Motor neuron (in vitro differentiated cells): Measurements from ENCODE around the gene ZFP14. TPM values are rescaled to one million over a fixed set of nuclear protein-coding genes. Genes with fewer than 3 reads are reported as not detected.

Source experiments
- ATAC-seq, 8 experiments: fragments of 200-7000 bp; cut with Tn5 transposase; replicated peaks in 6 of 8; 2 replicates each; pipeline ENCODE4 v1.8.0; 2021; ENCODE audit warnings: mild to moderate bottlenecking in 8 of 8, moderate library complexity in 8 of 8
- H3K27ac ChIP-seq, 2 donors: fragments of 250-450 bp; sonication (Bioruptor Pico); 2 replicates each; pipeline ENCODE4 v1.9.0; 2021; ENCODE audit warnings: antibody characterized with exemption in 2 of 2, mild to moderate bottlenecking in 2 of 2, moderate library complexity in 1 of 2
- H3K4me1 ChIP-seq, 2 donors: fragments of 250-450 bp; sonication (Bioruptor Pico); replicated peaks in 1 of 2; 2 replicates each; pipeline ENCODE4 v1.6.1; 2021; ENCODE audit warnings: antibody characterized with exemption in 2 of 2, mild to moderate bottlenecking in 2 of 2, moderate library complexity in 1 of 2
- H3K4me3 ChIP-seq, 5 donors: fragments of 250-450 bp; sonication (Bioruptor Pico); 2 replicates each; pipeline ENCODE4 v1.9.0; 2021; ENCODE audit warnings: antibody characterized with exemption in 5 of 5, mild to moderate bottlenecking in 5 of 5, moderate library complexity in 4 of 5
- WGBS, 10 experiments: fragments of 450-650 bp; shearing (Covaris generic); methylation state at CpG; one replicate each; pipeline ENCODE4 v1.0.0; 2022; 5-methylcytosine and 5-hydroxymethylcytosine counted together
- in situ Hi-C, 9 experiments: fragments of 400-800 bp; cut with MboI; loops; one replicate each; pipeline ENCODE4 v1.15.0; 2021; ENCODE audit warnings: low sequenced_read_pairs in 9 of 9, low pct_unique_long_range_greater_than_20kb in 2 of 9; ENCODE audit not compliant: unreplicated experiment in 9 of 9
- total RNA-seq, 8 experiments: library from RNA; unstranded; fragments of 300-600 nt; gene quantifications; 2 replicates each; pipeline versions ENCODE4 v1.2.3 to v1.2.4, GENCODE V29; 2022

ZFP14 gene
- total RNA-seq: 10 to 100 TPM in 4 of 8 experiments, 1 to 10 TPM in 4; 2.1 to 13.8 (median 10.6) TPM

GRCh38 chr19:36378625-36379509 is at the start of gene ZFP14:
ZFP14 (minus strand) TSS chr19:36379201; CDS start chr19:36367892, 11,309 bp downstream.
- in situ Hi-C loops: no loop called here
- peaks cover 8% of the 10 kb centered on the region in 2 donors for H3K4me1 ChIP-seq
- 0 to 19% (median 5%) methylated on average over 10 to 20 of the region's 69 CpGs; no CpG with 5 or more reads in 4 of the 10 experiments for WGBS, 10 experiments
- H3K27ac ChIP-seq: peak within 1 kb of the TSS; percentile 66 to 83
- peak within 1 kb of the TSS; percentile 64 to 94 (median 75) for H3K4me3 ChIP-seq
- peak; percentile 95 to 98 (median 97) for ATAC-seq

- Histone ChIP-seq H3K27ac (no peak overlapping the region), H3K4me3 (no peak overlapping the region), H3K4me1 (peaks cover 0 to 3% of the 10 kb centered on the region in 2 donors)
- 50 to 100% (median 92%) methylated on average over 1 to 4 of the region's 4 CpGs; no CpG with 5 or more reads in 3 of the 10 experiments for WGBS, 10 experiments
- ATAC-seq: peak in 1 of 8 experiments; percentile 26
- in situ Hi-C loops: no loop called here
Measured at GRCh38 chr19:36423925-36424324, 44.9 kb upstream of the ZFP14 start.

- H3K4me3 ChIP-seq: peak overlapping the region in 4 of 5 donors; percentile 19 to 34 (median 22)
- in situ Hi-C loops: no loop called here
- ATAC-seq: no peak
- 17 to 94% (median 75%) methylated on average over 1 to 6 of the region's 33 CpGs; no CpG with 5 or more reads in 1 of the 10 experiments for WGBS, 10 experiments
- H3K4me1 ChIP-seq: peaks cover 7% of the 10 kb centered on the region in 2 donors
- no peak overlapping the region for H3K27ac ChIP-seq
Measured at GRCh38 chr19:36421749-36422481, 42.9 kb upstream of the ZFP14 start.

- Histone ChIP-seq H3K4me1 (peaks cover 7% of the 10 kb centered on the region in 2 donors), H3K27ac (no peak overlapping the region), H3K4me3 (peak overlapping the region; percentile 18 to 34 (median 22))
- ATAC-seq: peak in 2 of 8 experiments; percentile 10 to 19
- in situ Hi-C loops: no loop called here
- 12 to 67% (median 52%) methylated on average over 2 to 19 of the region's 61 CpGs for WGBS, 10 experiments
Measured at GRCh38 chr19:36420961-36421748, 42.2 kb upstream of the ZFP14 start.

- in situ Hi-C loops: no loop called here
Measured at GRCh38 chr19:36418287-36419001, 39.4 kb upstream of the ZFP14 start, which contains the start of gene ZFP82. ZFP82 (minus strand) TSS chr19:36418644; CDS start chr19:36409789, 8,855 bp downstream.

GRCh38 chr19:36417752-36418286 is 38.8 kb upstream of the ZFP14 start:
- peaks cover 7% of the 10 kb centered on the region in 2 donors for H3K4me1 ChIP-seq
- H3K4me3 ChIP-seq: peak overlapping the region; percentile 55 to 84 (median 67)
- in situ Hi-C loops: no loop called here
- H3K27ac ChIP-seq: peak overlapping the region; percentile 93 to 94
- WGBS, 10 experiments: 0 to 40% (median 11%) methylated on average over 1 to 14 of the region's 25 CpGs; no CpG with 5 or more reads in 4 of the 10 experiments
- peak in 5 of 8 experiments; percentile 12 to 43 (median 38) for ATAC-seq

More at GRCh38 chr19:36418287-36419001, 39.4 kb upstream of the ZFP14 start, which contains the start of gene ZFP82:
- peak within 1 kb of the TSS; percentile 55 to 84 (median 67) for H3K4me3 ChIP-seq
- H3K27ac ChIP-seq: peak within 1 kb of the TSS; percentile 93 to 94
- ATAC-seq: peak; percentile 79 to 97 (median 91)
- 0 to 10% (median 4%) methylated on average over 2 to 9 of the region's 70 CpGs; no CpG with 5 or more reads in 6 of the 10 experiments for WGBS, 10 experiments
- H3K4me1 ChIP-seq: peaks cover 7% of the 10 kb centered on the region in 2 donors

GRCh38 chr19:36409841-36410240 is 30.8 kb upstream of the ZFP14 start:
- Histone ChIP-seq H3K4me1 (no peaks in the 10 kb centered on the region), H3K27ac (no peak overlapping the region), H3K4me3 (no peak overlapping the region)
- no peak for ATAC-seq
- in situ Hi-C loops: no loop called here
- 78 to 100% (median 97%) methylated on average over 1 to 5 of the region's 5 CpGs; no CpG with 5 or more reads in 1 of the 10 experiments for WGBS, 10 experiments

GRCh38 chr19:36408101-36408500 is 29.1 kb upstream of the ZFP14 start:
- Histone ChIP-seq H3K4me1 (no peaks in the 10 kb centered on the region), H3K27ac (no peak overlapping the region), H3K4me3 (no peak overlapping the region)
- in situ Hi-C loops: no loop called here
- ATAC-seq: no peak
- 90 to 100% (median 98%) methylated on average over 1 to 3 of the region's 3 CpGs for WGBS, 10 experiments

- in situ Hi-C loops: no loop called here
- Histone ChIP-seq H3K27ac (no peak overlapping the region), H3K4me1 (no peaks in the 10 kb centered on the region), H3K4me3 (no peak overlapping the region)
- peak in 3 of 8 experiments; percentile 53 to 78 (median 53) for ATAC-seq
- 56 to 100% (median 94%) methylated on average over 1 to 3 of the region's 3 CpGs; no CpG with 5 or more reads in 5 of the 10 experiments for WGBS, 10 experiments
Measured at GRCh38 chr19:36404498-36404897, 25.5 kb upstream of the ZFP14 start.

- in situ Hi-C loops: no loop called here
- no peak for ATAC-seq
- H3K4me3 ChIP-seq: no peak overlapping the region
- 85 to 98% (median 94%) methylated on average over 3 to 7 of the region's 7 CpGs for WGBS, 10 experiments
- H3K4me1 ChIP-seq: no peaks in the 10 kb centered on the region
- H3K27ac ChIP-seq: no peak overlapping the region
Measured at GRCh38 chr19:36401475-36401874, 22.5 kb upstream of the ZFP14 start.

GRCh38 chr19:36398571-36398970 is 19.6 kb upstream of the ZFP14 start:
- in situ Hi-C loops: no loop called here
- ATAC-seq: no peak
- Histone ChIP-seq H3K4me3 (no peak overlapping the region), H3K27ac (no peak overlapping the region), H3K4me1 (no peaks in the 10 kb centered on the region)
- WGBS, 10 experiments: 86 to 100% (median 97%) methylated on average over 1 to 3 of the region's 3 CpGs; no CpG with 5 or more reads in 1 of the 10 experiments
